OCI-LY7 (cell line): ENCODE results near the gene MTMR11.

ENCODE experiments used
- EZH2phosphoT487 ChIP-seq: fragments of 200-600 bp; sonication (generic); IDR thresholded peaks from 2 replicates; pipeline ENCODE4 v1.6.1; 2018; ENCODE audit warnings: low read depth, borderline replicate concordance, mild to moderate bottlenecking, mixed run types, antibody characterized with exemption, low read length, moderate library complexity, mixed read lengths
- TF ChIP-seq, protein P1 (sequence below): fragments of 200-600 bp; sonication (generic); conservative IDR thresholded peaks from 2 replicates; pipeline ENCODE4 v1.5.1; 2014; ENCODE audit warnings: mild to moderate bottlenecking, antibody characterized with exemption, low read length, moderate library complexity, mixed read lengths

DNA sequence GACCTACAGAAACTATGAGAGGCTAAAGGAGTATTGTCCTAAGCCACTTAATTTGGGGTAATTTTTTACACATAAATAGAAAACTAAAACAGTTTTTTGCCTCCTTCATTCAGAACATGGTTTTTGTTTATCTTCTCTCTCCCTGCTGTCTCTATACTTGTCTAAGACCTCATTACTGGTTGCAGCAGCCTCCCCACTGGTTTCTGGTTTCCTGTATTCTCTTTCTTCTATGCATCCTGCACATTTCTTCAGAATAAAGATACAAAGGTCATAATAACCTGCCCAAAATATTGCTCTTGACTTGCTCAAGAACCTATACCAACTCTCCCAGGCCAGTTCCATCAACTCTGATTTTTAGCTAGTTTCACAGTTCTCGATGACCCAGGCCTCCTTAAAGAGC, 57.1 kb downstream of the MTMR11 start:
- TF ChIP-seq, protein P1, sequence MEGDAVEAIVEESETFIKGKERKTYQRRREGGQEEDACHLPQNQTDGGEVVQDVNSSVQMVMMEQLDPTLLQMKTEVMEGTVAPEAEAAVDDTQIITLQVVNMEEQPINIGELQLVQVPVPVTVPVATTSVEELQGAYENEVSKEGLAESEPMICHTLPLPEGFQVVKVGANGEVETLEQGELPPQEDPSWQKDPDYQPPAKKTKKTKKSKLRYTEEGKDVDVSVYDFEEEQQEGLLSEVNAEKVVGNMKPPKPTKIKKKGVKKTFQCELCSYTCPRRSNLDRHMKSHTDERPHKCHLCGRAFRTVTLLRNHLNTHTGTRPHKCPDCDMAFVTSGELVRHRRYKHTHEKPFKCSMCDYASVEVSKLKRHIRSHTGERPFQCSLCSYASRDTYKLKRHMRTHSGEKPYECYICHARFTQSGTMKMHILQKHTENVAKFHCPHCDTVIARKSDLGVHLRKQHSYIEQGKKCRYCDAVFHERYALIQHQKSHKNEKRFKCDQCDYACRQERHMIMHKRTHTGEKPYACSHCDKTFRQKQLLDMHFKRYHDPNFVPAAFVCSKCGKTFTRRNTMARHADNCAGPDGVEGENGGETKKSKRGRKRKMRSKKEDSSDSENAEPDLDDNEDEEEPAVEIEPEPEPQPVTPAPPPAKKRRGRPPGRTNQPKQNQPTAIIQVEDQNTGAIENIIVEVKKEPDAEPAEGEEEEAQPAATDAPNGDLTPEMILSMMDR: no peak
- no peak for TF ChIP-seq EZH2phosphoT487
